ENCODE results near the gene CRYBA2. TPM values are rescaled to one million over a fixed set of nuclear protein-coding genes. Genes with fewer than 3 reads are reported as not detected.

Gene CRYBA2
- total and polyA plus RNA-seq, 2 donors (not counting 3 experiments of a cell fraction or from before 2014, with no cell fraction given): not detected

GRCh38 chr2:219017201-219017931 is 24.1 kb upstream of the CRYBA2 start:
- Histone ChIP-seq H3K4me3 (replicated peaks in 1 of 3; ENCODE audit: insufficient read depth in 1 of 3, low read depth in 1 of 3, low read length in 3 of 3) (no peak overlapping the region), H2AFZ (ENCODE audit: low read depth, low read length) (no peak overlapping the region), H3K9me3 (replicated peaks; ENCODE audit: control insufficient read depth, insufficient read depth, low read length) (no peaks in the 10 kb centered on the region), H3K27me3 (ENCODE audit: control insufficient read depth in 2 of 2, insufficient read depth in 2 of 2, low read length in 2 of 2) (peaks cover 0 to 4% of the 10 kb centered on the region in 2 experiments), H3K4me2 (ENCODE audit: insufficient read depth, low read length) (no peak overlapping the region), H3K9ac (replicated peaks; ENCODE audit: extremely low read depth, insufficient read depth, low read length) (no peak overlapping the region), H3K36me3 (ENCODE audit: control insufficient read depth in 2 of 2, extremely low read depth in 1 of 2, insufficient read depth in 2 of 2, low read length in 2 of 2) (no peaks in the 10 kb centered on the region), H3K9me1 (replicated peaks; ENCODE audit: control insufficient read depth, extremely low read depth, insufficient read depth, low read length) (no peaks in the 10 kb centered on the region), H3K4me1 (ENCODE audit: control insufficient read depth, extremely low read depth, insufficient read depth, low read length) (no peaks in the 10 kb centered on the region), H3K27ac (ENCODE audit: insufficient read depth, low read depth, low read length) (no peak overlapping the region), H4K20me1 (replicated peaks; ENCODE audit: control insufficient read depth, extremely low read depth, insufficient read depth, low read length) (no peaks in the 10 kb centered on the region), H3K79me2 (ENCODE audit: control insufficient read depth, insufficient read depth, low read length) (no peaks in the 10 kb centered on the region)
- DNase-seq (ENCODE audit: low read depth, low spot score) (no peak), FAIRE-seq (no peak)
- ChIA-PET POLR2A (no interaction called here), CTCF (interaction anchor here (0.8 to 2.9 kb wide), 6 partner anchors 9 to 137 kb away, joined by 3 to 17 read pairs (median 6); no protein-coding TSS in a partner anchor)
- no peak for TF ChIP-seq GATA2 (IDR thresholded peaks at IDR 0.05; ENCODE audit: insufficient read depth, insufficient read length, low read depth, low read length)
- TF ChIP-seq FOS (IDR thresholded peaks at IDR 0.05; ENCODE audit: borderline replicate concordance, insufficient read depth, low read length): no peak
- TF ChIP-seq, protein P1, sequence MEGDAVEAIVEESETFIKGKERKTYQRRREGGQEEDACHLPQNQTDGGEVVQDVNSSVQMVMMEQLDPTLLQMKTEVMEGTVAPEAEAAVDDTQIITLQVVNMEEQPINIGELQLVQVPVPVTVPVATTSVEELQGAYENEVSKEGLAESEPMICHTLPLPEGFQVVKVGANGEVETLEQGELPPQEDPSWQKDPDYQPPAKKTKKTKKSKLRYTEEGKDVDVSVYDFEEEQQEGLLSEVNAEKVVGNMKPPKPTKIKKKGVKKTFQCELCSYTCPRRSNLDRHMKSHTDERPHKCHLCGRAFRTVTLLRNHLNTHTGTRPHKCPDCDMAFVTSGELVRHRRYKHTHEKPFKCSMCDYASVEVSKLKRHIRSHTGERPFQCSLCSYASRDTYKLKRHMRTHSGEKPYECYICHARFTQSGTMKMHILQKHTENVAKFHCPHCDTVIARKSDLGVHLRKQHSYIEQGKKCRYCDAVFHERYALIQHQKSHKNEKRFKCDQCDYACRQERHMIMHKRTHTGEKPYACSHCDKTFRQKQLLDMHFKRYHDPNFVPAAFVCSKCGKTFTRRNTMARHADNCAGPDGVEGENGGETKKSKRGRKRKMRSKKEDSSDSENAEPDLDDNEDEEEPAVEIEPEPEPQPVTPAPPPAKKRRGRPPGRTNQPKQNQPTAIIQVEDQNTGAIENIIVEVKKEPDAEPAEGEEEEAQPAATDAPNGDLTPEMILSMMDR (IDR thresholded peaks at IDR 0.05; ENCODE audit: extremely low read depth in 1 of 2, insufficient read depth in 1 of 2, low read depth in 1 of 2, low read length in 2 of 2): no peak
- no peak for TF ChIP-seq POLR2A (IDR thresholded peaks at IDR 0.05; ENCODE audit: low read depth, low read length)
- no peak for TF ChIP-seq MAX (IDR thresholded peaks at IDR 0.05; ENCODE audit: insufficient read depth, insufficient read length)
- no peak for TF ChIP-seq EZH2 (IDR thresholded peaks at IDR 0.05; ENCODE audit: borderline replicate concordance, low read depth, low read length, severe bottlenecking)
- no peak for TF ChIP-seq JUN (IDR thresholded peaks at IDR 0.05; ENCODE audit: borderline replicate concordance, insufficient read depth, insufficient read length, low read depth)
- no peak for TF ChIP-seq MYC (IDR thresholded peaks at IDR 0.05; ENCODE audit: low read depth, low read length)
- dilution Hi-C loops (cut with MboI; ENCODE audit: extremely low pct_ligation_motif_present, low sequenced_read_pairs): no loop called here
- intact Hi-C loops (cut with micrococcal nuclease): no loop called here
- no TSS peak for BruUV-seq (replicated peaks)
